Neural cell (in vitro differentiated cells): ENCODE results near the gene BGN. TPM values are rescaled to one million over a fixed set of nuclear protein-coding genes. Genes with fewer than 3 reads are reported as not detected.

ENCODE experiments used
- H2AFZ ChIP-seq: fragments of 200-600, 300-800 bp; sonication (generic), shearing (Covaris generic); 2 replicates; pipeline ENCODE4 v1.6.0; 2014; ENCODE audit warnings: low read depth, mild to moderate bottlenecking, antibody characterized with exemption, low read length, moderate library complexity
- H3F3A ChIP-seq: fragments of 200-600 bp; shearing (Covaris generic); 2 replicates; pipeline ENCODE4 v1.6.1; 2016; ENCODE audit warnings: mild to moderate bottlenecking, moderate library complexity, mixed read lengths, antibody characterized with exemption, low read length; ENCODE audit not compliant: insufficient read depth, poor library complexity, severe bottlenecking
- H3K27ac ChIP-seq: fragments of 200-600, 300-800 bp; sonication (generic), shearing (Covaris generic); 2 replicates; pipeline ENCODE4 v1.5.1; 2014; ENCODE audit warnings: mild to moderate bottlenecking, low read length, moderate library complexity
- H3K27me3 ChIP-seq: fragments of 300-800, 200-600 bp; sonication (generic), shearing (Covaris generic); 2 replicates; pipeline ENCODE4 v1.6.0; 2014; ENCODE audit warnings: mild to moderate bottlenecking, low read depth, low read length, moderate library complexity; ENCODE audit not compliant: insufficient read depth
- H3K36me3 ChIP-seq: fragments of 300-800, 200-600 bp; sonication (generic), shearing (Covaris generic); 2 replicates; pipeline ENCODE4 v1.5.1; 2014; ENCODE audit warnings: mild to moderate bottlenecking, antibody characterized with exemption, low read length, moderate library complexity; ENCODE audit not compliant: insufficient read depth
- H3K4me2 ChIP-seq: fragments of 300-800, 200-600 bp; sonication (generic), shearing (Covaris generic); 2 replicates; pipeline ENCODE4 v1.6.0; 2014; ENCODE audit warnings: mild to moderate bottlenecking, low read length
- H3K4me3 ChIP-seq: fragments of 300-800, 200-600 bp; sonication (generic), shearing (Covaris generic); 2 replicates; pipeline ENCODE4 v1.5.1; 2014; ENCODE audit warnings: mild to moderate bottlenecking, low read length, moderate library complexity
- H3K79me2 ChIP-seq: fragments of 200-600 bp; shearing (Covaris generic); replicated peaks from 2 replicates; pipeline ENCODE4 v1.6.0; 2014; ENCODE audit warnings: mild to moderate bottlenecking, low read length, moderate library complexity; ENCODE audit not compliant: insufficient read depth
- H3K9ac ChIP-seq: fragments of 300-800, 200-600 bp; sonication (generic), shearing (Covaris generic); 2 replicates; pipeline ENCODE4 v1.6.1; 2016; ENCODE audit warnings: mild to moderate bottlenecking, low read length, mixed read lengths
- H3K9me2 ChIP-seq: fragments of 200-600 bp; shearing (Covaris generic); 2 replicates; pipeline ENCODE4 v1.6.1; 2016; ENCODE audit warnings: mild to moderate bottlenecking, low read length, mixed read lengths; ENCODE audit not compliant: insufficient read depth
- H3K9me3 ChIP-seq: fragments of 200-600, 300-800 bp; sonication (generic), shearing (Covaris generic); 2 replicates; pipeline ENCODE4 v1.6.1; 2016; ENCODE audit warnings: mild to moderate bottlenecking, mixed run types, low read length, moderate library complexity, mixed read lengths
- H4K20me1 ChIP-seq: fragments of 200-600 bp; shearing (Covaris generic); 2 replicates; pipeline ENCODE4 v1.6.1; 2016; ENCODE audit warnings: mild to moderate bottlenecking, mixed run types; ENCODE audit not compliant: insufficient read depth
- EP300 ChIP-seq: fragments of 450-650 bp; conservative IDR thresholded peaks from 2 replicates; pipeline ENCODE4 v1.6.1; 2014; ENCODE audit warnings: antibody characterized with exemption, mild to moderate bottlenecking, moderate library complexity; ENCODE audit not compliant: poor library complexity, severe bottlenecking
- EZH2 ChIP-seq: fragments of 200-600, 300-800 bp; shearing (Covaris generic), sonication (generic); IDR thresholded peaks from 2 replicates; pipeline ENCODE4 v1.6.1; 2014; ENCODE audit warnings: antibody characterized with exemption, low read length, borderline replicate concordance, mild to moderate bottlenecking; ENCODE audit not compliant: insufficient read depth, poor library complexity, severe bottlenecking
- MXI1 ChIP-seq: fragments of 450-650 bp; conservative IDR thresholded peaks from 2 replicates; pipeline ENCODE4 v1.6.1; 2014; ENCODE audit warnings: antibody characterized with exemption, mild to moderate bottlenecking; ENCODE audit not compliant: poor library complexity, severe bottlenecking
- POLR2AphosphoS5 ChIP-seq: IDR thresholded peaks from 2 replicates; pipeline ENCODE4 v1.6.1; 2012
- RAD21 ChIP-seq: fragments of 450-650 bp; conservative IDR thresholded peaks from 2 replicates; pipeline ENCODE4 v1.6.1; 2014; ENCODE audit warnings: antibody characterized with exemption, mild to moderate bottlenecking, moderate library complexity
- SMC3 ChIP-seq: fragments of 450-650 bp; conservative IDR thresholded peaks from 2 replicates; pipeline ENCODE4 v1.6.1; 2014; ENCODE audit warnings: antibody characterized with exemption, mild to moderate bottlenecking, moderate library complexity; ENCODE audit not compliant: poor library complexity
- TAF1 ChIP-seq: IDR thresholded peaks from 2 replicates; pipeline ENCODE4 v1.6.1; 2012; ENCODE audit warnings: low read depth
- polyA plus RNA-seq: library from polyadenylated mRNA; depleted of rRNA; stranded (reverse); fragments of >200 nt; gene quantifications from 2 replicates; pipeline ENCODE4 v1.2.3, GENCODE V29; 2014
- TF ChIP-seq, protein P1 (sequence below): fragments of 450-650 bp; IDR thresholded peaks from 2 replicates; pipeline ENCODE4 v1.5.1; 2014; ENCODE audit warnings: antibody characterized with exemption, mild to moderate bottlenecking, moderate library complexity; ENCODE audit not compliant: poor library complexity, severe bottlenecking
- TF ChIP-seq, protein P2 (sequence below): IDR thresholded peaks from 2 replicates; pipeline ENCODE4 v1.6.1; 2012; ENCODE audit warnings: borderline replicate concordance

The BGN gene
- polyA plus RNA-seq, 1 donor from 2014 or later = not detected

DNA sequence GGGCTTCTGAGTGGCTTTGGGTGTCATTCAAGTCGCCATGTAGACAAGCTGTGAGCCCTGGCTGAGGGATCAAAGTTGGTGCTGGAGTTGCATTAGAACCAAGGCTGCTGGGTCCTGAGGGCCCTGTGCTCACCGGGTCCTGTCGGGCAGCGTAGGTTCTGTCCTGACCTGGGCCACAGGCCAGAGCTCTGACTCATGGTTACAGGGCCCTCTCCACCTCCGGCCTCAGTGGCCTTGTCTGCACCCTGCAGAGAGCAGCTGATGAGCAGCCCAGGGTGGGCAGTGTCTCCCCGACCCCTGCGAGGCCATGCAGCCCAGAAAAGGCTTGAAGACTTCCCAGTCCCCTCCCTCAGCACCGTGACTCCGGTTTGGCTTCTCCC lies 45.2 kb downstream of the BGN start:
- no peaks in the 10 kb centered on the region for H3F3A ChIP-seq
- no peaks in the 10 kb centered on the region for H4K20me1 ChIP-seq
- TF ChIP-seq SMC3 (no peak), POLR2AphosphoS5 (no peak), MXI1 (no peak), RAD21 (no peak), EZH2 (no peak), EP300 (no peak), TAF1 (no peak)
- TF ChIP-seq, protein P1, sequence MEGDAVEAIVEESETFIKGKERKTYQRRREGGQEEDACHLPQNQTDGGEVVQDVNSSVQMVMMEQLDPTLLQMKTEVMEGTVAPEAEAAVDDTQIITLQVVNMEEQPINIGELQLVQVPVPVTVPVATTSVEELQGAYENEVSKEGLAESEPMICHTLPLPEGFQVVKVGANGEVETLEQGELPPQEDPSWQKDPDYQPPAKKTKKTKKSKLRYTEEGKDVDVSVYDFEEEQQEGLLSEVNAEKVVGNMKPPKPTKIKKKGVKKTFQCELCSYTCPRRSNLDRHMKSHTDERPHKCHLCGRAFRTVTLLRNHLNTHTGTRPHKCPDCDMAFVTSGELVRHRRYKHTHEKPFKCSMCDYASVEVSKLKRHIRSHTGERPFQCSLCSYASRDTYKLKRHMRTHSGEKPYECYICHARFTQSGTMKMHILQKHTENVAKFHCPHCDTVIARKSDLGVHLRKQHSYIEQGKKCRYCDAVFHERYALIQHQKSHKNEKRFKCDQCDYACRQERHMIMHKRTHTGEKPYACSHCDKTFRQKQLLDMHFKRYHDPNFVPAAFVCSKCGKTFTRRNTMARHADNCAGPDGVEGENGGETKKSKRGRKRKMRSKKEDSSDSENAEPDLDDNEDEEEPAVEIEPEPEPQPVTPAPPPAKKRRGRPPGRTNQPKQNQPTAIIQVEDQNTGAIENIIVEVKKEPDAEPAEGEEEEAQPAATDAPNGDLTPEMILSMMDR = no peak
- TF ChIP-seq, protein P2, sequence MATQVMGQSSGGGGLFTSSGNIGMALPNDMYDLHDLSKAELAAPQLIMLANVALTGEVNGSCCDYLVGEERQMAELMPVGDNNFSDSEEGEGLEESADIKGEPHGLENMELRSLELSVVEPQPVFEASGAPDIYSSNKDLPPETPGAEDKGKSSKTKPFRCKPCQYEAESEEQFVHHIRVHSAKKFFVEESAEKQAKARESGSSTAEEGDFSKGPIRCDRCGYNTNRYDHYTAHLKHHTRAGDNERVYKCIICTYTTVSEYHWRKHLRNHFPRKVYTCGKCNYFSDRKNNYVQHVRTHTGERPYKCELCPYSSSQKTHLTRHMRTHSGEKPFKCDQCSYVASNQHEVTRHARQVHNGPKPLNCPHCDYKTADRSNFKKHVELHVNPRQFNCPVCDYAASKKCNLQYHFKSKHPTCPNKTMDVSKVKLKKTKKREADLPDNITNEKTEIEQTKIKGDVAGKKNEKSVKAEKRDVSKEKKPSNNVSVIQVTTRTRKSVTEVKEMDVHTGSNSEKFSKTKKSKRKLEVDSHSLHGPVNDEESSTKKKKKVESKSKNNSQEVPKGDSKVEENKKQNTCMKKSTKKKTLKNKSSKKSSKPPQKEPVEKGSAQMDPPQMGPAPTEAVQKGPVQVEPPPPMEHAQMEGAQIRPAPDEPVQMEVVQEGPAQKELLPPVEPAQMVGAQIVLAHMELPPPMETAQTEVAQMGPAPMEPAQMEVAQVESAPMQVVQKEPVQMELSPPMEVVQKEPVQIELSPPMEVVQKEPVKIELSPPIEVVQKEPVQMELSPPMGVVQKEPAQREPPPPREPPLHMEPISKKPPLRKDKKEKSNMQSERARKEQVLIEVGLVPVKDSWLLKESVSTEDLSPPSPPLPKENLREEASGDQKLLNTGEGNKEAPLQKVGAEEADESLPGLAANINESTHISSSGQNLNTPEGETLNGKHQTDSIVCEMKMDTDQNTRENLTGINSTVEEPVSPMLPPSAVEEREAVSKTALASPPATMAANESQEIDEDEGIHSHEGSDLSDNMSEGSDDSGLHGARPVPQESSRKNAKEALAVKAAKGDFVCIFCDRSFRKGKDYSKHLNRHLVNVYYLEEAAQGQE = no peak
- H3K79me2 ChIP-seq = no peaks in the 10 kb centered on the region
- no peak overlapping the region for H3K27ac ChIP-seq
- no peak overlapping the region for H3K4me2 ChIP-seq
- H3K4me3 ChIP-seq = no peak overlapping the region
- no peaks in the 10 kb centered on the region for H3K9me3 ChIP-seq
- no peak overlapping the region for H3K9ac ChIP-seq
- H3K27me3 ChIP-seq = no peaks in the 10 kb centered on the region
- H3K9me2 ChIP-seq = no peaks in the 10 kb centered on the region
- no peaks in the 10 kb centered on the region for H3K36me3 ChIP-seq
- no peak overlapping the region for H2AFZ ChIP-seq

DNA sequence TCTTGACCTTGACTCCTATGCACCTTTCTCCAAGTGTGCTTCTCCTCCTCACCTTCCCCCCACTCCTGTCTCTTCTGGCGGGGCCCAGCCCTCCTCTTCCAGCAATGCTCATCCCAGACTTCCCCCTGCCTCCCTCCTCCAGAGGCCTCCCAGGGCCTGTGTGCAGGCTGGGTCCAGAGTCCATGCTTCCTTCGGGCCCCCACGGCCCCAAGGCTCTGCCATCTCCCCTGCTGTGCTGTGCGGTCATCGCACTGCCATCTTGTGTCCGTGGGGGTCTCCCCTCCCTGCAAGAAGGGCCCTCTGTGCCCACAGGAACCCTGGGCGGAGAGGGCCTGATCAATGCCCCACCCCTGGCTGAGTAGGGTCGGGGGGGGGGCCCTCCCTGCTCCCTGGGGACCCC lies 49.9 kb downstream of the BGN start:
- H3K79me2 ChIP-seq = no peaks in the 10 kb centered on the region
- H3K27ac ChIP-seq = no peak overlapping the region
- no peak overlapping the region for H2AFZ ChIP-seq
- H3K9me2 ChIP-seq = no peaks in the 10 kb centered on the region
- no peaks in the 10 kb centered on the region for H3K36me3 ChIP-seq
- H3F3A ChIP-seq = no peaks in the 10 kb centered on the region
- H4K20me1 ChIP-seq = no peaks in the 10 kb centered on the region
- TF ChIP-seq SMC3 (no peak), TAF1 (no peak), EP300 (no peak), POLR2AphosphoS5 (no peak), EZH2 (no peak), MXI1 (no peak), RAD21 (no peak)
- TF ChIP-seq, protein P2 = no peak
- TF ChIP-seq, protein P1 = no peak
- H3K27me3 ChIP-seq = no peaks in the 10 kb centered on the region
- no peaks in the 10 kb centered on the region for H3K9me3 ChIP-seq
- no peak overlapping the region for H3K9ac ChIP-seq
- H3K4me3 ChIP-seq = no peak overlapping the region
- no peak overlapping the region for H3K4me2 ChIP-seq
